ENCODE results near the gene SLCO3A1. TPM values are rescaled to one million over a fixed set of nuclear protein-coding genes. Genes with fewer than 3 reads are reported as not detected.

The SLCO3A1 gene
- total RNA-seq, 1 experiment from 2014 or later = 37.8 TPM

DNA sequence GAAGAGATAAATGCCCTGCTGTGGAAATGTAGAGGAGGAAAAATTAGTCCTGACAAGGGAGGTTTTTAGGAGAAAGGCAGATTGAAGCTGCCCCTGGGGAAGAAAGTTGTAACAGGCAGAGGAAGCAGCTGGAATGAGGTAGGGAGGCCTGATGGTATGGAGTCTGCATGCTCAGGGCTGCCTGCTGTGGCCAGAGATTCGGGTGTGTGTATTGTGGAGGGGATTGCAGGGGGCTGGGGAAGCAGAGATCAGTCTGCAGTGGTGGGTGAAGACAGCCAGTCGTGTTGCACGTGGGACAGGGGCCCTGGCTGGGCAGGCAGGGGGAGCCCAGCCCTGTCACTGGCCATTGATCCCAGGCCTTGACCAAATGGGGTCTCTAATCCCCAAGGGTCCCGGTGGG is 96.5 kb downstream of the SLCO3A1 start:
- H3K9me2 ChIP-seq (ENCODE audit: insufficient read depth) = no peaks in the 10 kb centered on the region
- peaks cover 89% of the 10 kb centered on the region for H3K4me1 ChIP-seq (replicated peaks; ENCODE audit: insufficient read depth)
- no peak overlapping the region for H2AFZ ChIP-seq
- peaks cover 68% of the 10 kb centered on the region for H3F3A ChIP-seq (ENCODE audit: insufficient read depth, low read depth)
- peaks cover 89% of the 10 kb centered on the region for H3K79me2 ChIP-seq (ENCODE audit: low read depth)
- H3K27ac ChIP-seq = peak overlapping the region; percentile 100
- no TSS peak for BruUV-seq (replicated peaks)
- CTCF ChIA-PET = no interaction called here
- TF ChIP-seq, protein P1, sequence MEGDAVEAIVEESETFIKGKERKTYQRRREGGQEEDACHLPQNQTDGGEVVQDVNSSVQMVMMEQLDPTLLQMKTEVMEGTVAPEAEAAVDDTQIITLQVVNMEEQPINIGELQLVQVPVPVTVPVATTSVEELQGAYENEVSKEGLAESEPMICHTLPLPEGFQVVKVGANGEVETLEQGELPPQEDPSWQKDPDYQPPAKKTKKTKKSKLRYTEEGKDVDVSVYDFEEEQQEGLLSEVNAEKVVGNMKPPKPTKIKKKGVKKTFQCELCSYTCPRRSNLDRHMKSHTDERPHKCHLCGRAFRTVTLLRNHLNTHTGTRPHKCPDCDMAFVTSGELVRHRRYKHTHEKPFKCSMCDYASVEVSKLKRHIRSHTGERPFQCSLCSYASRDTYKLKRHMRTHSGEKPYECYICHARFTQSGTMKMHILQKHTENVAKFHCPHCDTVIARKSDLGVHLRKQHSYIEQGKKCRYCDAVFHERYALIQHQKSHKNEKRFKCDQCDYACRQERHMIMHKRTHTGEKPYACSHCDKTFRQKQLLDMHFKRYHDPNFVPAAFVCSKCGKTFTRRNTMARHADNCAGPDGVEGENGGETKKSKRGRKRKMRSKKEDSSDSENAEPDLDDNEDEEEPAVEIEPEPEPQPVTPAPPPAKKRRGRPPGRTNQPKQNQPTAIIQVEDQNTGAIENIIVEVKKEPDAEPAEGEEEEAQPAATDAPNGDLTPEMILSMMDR (conservative IDR thresholded peaks at IDR 0.05) = no peak
- no peak for TF ChIP-seq EZH2 (IDR thresholded peaks at IDR 0.05; ENCODE audit: low read depth)
- H3K9me3 ChIP-seq (ENCODE audit: insufficient read depth, low read depth) = no peaks in the 10 kb centered on the region
- no peaks in the 10 kb centered on the region for H4K20me1 ChIP-seq (ENCODE audit: insufficient read depth)
- no peak overlapping the region for H3K4me3 ChIP-seq
- DNase-seq = no peak
- H3K27me3 ChIP-seq (ENCODE audit: insufficient read depth, low read depth) = no peaks in the 10 kb centered on the region
- no peaks in the 10 kb centered on the region for H3K36me3 ChIP-seq (ENCODE audit: low read depth)
- POLR2A ChIA-PET (ENCODE audit: unreplicated experiment) = no interaction called here
- peak overlapping the region; percentile 80 for H3K4me2 ChIP-seq
- intact Hi-C loops (cut with micrococcal nuclease; ENCODE audit: unreplicated experiment) = no loop called here

DNA sequence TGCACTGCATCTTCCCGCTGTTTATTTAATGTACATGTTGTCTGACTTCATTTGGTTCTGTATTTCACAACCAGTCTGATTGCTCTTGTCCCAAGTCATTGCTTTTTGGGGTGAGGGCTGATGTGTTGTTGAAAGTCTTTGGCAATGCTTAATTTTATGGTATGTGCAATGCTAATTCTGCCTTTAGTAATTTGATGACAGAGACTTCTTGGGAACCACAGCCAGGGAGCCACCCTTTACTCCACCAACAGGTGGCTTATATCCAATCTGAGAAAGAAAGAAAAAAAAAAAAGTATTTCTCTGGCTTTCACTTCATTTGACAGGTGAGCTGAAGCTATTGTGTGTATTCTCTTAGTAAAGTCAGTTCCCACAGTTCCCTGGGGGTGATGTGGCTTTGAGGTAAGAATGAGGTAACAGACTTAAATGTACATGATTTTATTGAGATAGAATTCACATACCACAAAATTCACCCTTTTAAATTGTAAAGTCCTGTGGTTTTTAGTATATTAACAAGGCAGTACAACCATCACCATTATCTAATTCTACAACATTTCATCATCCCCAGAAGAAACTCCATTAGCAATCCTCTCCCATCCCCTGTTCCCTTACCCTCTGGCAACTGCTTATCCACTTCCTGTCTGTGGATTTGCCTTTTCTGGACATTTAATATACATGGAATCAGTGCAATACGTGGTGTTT is 97.3 kb downstream of the SLCO3A1 start:
- POLR2A ChIA-PET (ENCODE audit: unreplicated experiment) = no interaction called here
- intact Hi-C loops (cut with micrococcal nuclease; ENCODE audit: unreplicated experiment) = no loop called here
- peaks cover 88% of the 10 kb centered on the region for H3K4me1 ChIP-seq (replicated peaks; ENCODE audit: insufficient read depth)

DNA sequence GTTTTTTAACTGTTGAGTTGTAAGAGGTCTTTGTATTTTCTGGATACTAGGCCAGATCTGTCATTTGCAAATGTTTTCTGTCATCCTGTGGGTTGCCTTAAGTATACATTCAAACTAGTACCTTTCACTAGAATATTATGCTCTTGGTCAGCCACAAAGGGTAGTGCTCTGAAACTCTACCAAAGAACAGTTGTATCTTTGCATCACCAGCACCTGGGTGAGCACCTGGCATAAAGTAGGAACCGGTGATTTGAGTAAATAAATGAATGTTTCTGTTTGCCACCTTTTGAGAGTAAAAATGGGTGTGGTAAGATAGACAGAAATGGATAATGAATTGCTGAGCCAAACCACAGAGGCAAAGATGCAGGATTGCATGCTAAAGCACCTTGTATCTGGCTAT is 98.7 kb downstream of the SLCO3A1 start:
- Histone ChIP-seq H2AFZ (no peak overlapping the region), H4K20me1 (ENCODE audit: insufficient read depth) (no peaks in the 10 kb centered on the region), H3K9me2 (ENCODE audit: insufficient read depth) (no peaks in the 10 kb centered on the region), H3K36me3 (ENCODE audit: low read depth) (no peaks in the 10 kb centered on the region), H3K4me3 (no peak overlapping the region), H3K79me2 (ENCODE audit: low read depth) (peaks cover 85% of the 10 kb centered on the region), H3K27me3 (ENCODE audit: insufficient read depth, low read depth) (no peaks in the 10 kb centered on the region), H3K9me3 (ENCODE audit: insufficient read depth, low read depth) (no peaks in the 10 kb centered on the region), H3K27ac (peak overlapping the region; percentile 100), H3K4me2 (peak overlapping the region; percentile 32), H3F3A (ENCODE audit: insufficient read depth, low read depth) (peaks cover 67% of the 10 kb centered on the region), H3K4me1 (replicated peaks; ENCODE audit: insufficient read depth) (peaks cover 82% of the 10 kb centered on the region)
- intact Hi-C loops (cut with micrococcal nuclease; ENCODE audit: unreplicated experiment) = no loop called here
- ChIA-PET POLR2A (ENCODE audit: unreplicated experiment) (no interaction called here), CTCF (no interaction called here)
- DNase-seq = no peak
- BruUV-seq (replicated peaks) = no TSS peak
- TF ChIP-seq, protein P1 (conservative IDR thresholded peaks at IDR 0.05) = no peak
- TF ChIP-seq EZH2 (IDR thresholded peaks at IDR 0.05; ENCODE audit: low read depth) = no peak

More for the DNA sequence above, 97.3 kb downstream of the SLCO3A1 start:
- DNase-seq = peak in 1 of 2 experiments; percentile 92
- Histone ChIP-seq H3K36me3 (ENCODE audit: low read depth) (no peaks in the 10 kb centered on the region), H3K79me2 (ENCODE audit: low read depth) (peaks cover 89% of the 10 kb centered on the region), H3K9me3 (ENCODE audit: insufficient read depth, low read depth) (no peaks in the 10 kb centered on the region), H4K20me1 (ENCODE audit: insufficient read depth) (no peaks in the 10 kb centered on the region), H2AFZ (no peak overlapping the region), H3K27ac (peak overlapping the region; percentile 100), H3K4me2 (peak overlapping the region; percentile 80), H3K27me3 (ENCODE audit: insufficient read depth, low read depth) (no peaks in the 10 kb centered on the region), H3K9me2 (ENCODE audit: insufficient read depth) (no peaks in the 10 kb centered on the region), H3K4me3 (no peak overlapping the region), H3F3A (ENCODE audit: insufficient read depth, low read depth) (peaks cover 72% of the 10 kb centered on the region)
- CTCF ChIA-PET = no interaction called here
- BruUV-seq (replicated peaks) = no TSS peak
- TF ChIP-seq EZH2 (IDR thresholded peaks at IDR 0.05; ENCODE audit: low read depth) = no peak
- TF ChIP-seq, protein P1 (conservative IDR thresholded peaks at IDR 0.05) = peak; percentile 54

Measured in PC-9 (cell line).